Bronchial epithelial cell (primary cell): Measurements from ENCODE around the gene RNGTT. TPM values are rescaled to one million over a fixed set of nuclear protein-coding genes. Genes with fewer than 3 reads are reported as not detected.
A peak's percentile ranks its signal among the peaks of the same experiment; 100 is the strongest.

ENCODE experiments used
- DNase-seq: peaks from one replicate; pipeline ENCODE4 v3.0.0-alpha.2; 2010; ENCODE audit warnings: low read depth
- FAIRE-seq: peaks from 2 replicates; lab custom pipeline; 2011; peaks lifted over from hg19 to GRCh38; lab: Jason Lieb, UNC
- H3K27me3 ChIP-seq: 2 replicates; pipeline ENCODE4 v1.5.1; 2011; ENCODE audit warnings: low read length; ENCODE audit not compliant: control insufficient read depth, insufficient read depth
- H3K36me3 ChIP-seq: 2 replicates; pipeline ENCODE4 v1.5.1; 2011; ENCODE audit warnings: low read length; ENCODE audit not compliant: control insufficient read depth, insufficient read depth
- H3K4me3 ChIP-seq: 2 replicates; pipeline ENCODE4 v1.5.1; 2011; ENCODE audit warnings: mild to moderate bottlenecking, low read depth, low read length, control low read depth
- total RNA-seq: library from RNA; depleted of rRNA; stranded (reverse); fragments of >200 nt; gene quantifications from 2 replicates; pipeline ENCODE4 v1.2.1, GENCODE V29; 2014
- TF ChIP-seq, protein P1 (sequence below): IDR thresholded peaks from 2 replicates; pipeline ENCODE4 v1.5.1; 2011; ENCODE audit warnings: mild to moderate bottlenecking, moderate library complexity, low read length, control low read depth, inconsistent platforms; ENCODE audit not compliant: insufficient read depth, severe bottlenecking

Gene RNGTT
- total RNA-seq, 1 donor from 2014 or later = 20.8 TPM

DNA sequence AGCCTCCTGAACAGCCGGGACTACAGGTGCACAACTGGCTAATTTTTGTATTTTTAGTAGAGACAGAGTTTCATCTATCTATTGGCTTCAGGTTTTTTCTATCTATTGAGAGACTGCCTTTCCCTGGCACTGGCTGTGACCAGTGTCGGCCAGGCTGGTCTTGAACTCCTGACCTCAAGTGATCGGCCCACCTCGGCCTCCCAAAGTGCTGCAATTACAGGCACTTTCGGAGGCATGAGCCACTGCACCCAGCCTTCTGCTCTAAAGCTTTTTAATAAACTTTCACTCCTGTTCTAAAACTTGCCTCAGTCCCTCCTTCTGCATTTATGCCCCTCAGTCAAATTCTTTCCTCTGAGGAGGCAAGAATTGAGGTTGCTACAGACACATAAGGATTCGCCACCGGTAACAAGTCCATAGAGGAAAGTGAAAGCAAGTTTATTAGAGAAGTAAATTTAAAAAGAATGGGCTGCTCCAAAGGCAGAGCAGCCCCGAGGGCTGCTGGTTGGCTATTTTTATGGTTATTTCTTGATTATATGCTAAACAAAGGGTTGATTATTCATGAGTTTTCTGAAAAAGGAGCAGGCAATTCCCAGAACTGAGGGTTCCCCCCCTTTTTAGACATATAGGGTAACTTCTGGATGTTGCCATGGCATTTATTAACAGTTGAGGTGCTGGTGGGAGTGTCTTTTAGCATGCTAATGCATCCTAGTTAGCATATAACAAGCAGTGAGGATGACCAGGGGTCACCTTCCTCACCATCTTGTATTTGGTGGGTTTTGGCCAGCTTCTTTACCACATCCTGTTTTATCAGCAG is 44.8 kb upstream of the RNGTT start:
- H3K4me3 ChIP-seq = no peak overlapping the region

DNA sequence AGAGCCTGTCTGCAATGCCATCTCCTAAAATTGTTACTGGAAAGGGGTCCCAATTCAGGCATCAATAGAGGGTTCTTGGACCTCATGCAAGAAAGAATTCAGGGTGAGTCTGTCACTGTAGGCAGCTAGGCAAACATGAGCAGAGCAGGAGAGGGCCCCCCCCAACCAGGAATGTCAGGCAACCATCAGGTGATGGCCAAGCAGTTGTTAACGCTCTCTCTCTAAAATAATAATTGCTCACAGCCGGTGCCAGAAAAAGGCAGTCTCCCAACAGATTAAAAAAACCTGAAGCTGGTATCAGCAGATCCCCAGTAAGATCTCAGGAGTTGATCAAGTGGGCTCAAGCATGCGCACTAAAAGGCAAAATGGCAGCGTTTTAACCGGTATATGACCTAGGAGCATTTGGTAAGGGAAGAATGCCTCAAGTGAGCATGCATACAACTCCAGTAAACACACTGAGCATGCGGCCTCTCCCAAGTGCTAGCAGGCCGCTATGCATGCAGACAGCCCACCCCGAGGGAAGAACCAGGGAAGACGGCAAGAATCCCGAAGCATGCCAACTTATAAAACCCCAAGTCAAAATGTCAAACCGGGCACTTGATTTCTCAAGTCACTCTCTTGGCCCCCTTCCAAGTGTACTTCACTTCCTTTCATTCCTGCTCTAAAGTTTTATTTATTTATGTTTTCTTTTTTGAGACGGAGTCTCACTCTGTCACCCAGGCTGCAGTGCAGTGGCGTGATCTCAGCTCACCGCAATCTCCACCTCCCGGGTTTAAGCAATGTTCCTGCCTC is 44.0 kb upstream of the RNGTT start:
- DNase-seq (no peak), FAIRE-seq (no peak)
- no peak overlapping the region for H3K4me3 ChIP-seq

More for the DNA sequence above, 44.8 kb upstream of the RNGTT start:
- no peaks in the 10 kb centered on the region for H3K27me3 ChIP-seq
- TF ChIP-seq, protein P1, sequence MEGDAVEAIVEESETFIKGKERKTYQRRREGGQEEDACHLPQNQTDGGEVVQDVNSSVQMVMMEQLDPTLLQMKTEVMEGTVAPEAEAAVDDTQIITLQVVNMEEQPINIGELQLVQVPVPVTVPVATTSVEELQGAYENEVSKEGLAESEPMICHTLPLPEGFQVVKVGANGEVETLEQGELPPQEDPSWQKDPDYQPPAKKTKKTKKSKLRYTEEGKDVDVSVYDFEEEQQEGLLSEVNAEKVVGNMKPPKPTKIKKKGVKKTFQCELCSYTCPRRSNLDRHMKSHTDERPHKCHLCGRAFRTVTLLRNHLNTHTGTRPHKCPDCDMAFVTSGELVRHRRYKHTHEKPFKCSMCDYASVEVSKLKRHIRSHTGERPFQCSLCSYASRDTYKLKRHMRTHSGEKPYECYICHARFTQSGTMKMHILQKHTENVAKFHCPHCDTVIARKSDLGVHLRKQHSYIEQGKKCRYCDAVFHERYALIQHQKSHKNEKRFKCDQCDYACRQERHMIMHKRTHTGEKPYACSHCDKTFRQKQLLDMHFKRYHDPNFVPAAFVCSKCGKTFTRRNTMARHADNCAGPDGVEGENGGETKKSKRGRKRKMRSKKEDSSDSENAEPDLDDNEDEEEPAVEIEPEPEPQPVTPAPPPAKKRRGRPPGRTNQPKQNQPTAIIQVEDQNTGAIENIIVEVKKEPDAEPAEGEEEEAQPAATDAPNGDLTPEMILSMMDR = no peak
- no peaks in the 10 kb centered on the region for H3K36me3 ChIP-seq
- DNase-seq (no peak), FAIRE-seq (no peak)

DNA sequence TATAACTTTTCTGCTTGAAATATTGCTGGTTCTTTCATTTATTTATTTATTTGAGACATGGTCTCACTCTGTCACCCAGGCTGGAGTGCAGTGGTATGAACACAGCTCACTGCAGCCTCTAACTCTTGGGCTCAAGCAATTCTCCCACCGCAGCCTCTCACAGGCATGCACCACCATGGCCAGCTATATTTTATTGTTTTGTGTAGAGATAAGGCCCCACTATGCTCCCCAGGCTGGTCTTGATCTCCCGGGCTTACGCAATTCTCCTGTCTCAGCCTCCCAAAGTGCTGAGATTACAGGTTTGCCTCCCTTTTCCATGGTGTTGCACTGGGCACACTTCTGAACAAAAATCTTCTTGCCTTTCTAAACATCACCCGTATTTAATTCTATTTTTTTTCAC is 39.1 kb upstream of the RNGTT start:
- Histone ChIP-seq H3K36me3 (no peaks in the 10 kb centered on the region), H3K4me3 (no peak overlapping the region), H3K27me3 (no peaks in the 10 kb centered on the region)
- no peak for DNase-seq
- TF ChIP-seq, protein P1 = no peak
- no peak for FAIRE-seq

More for the DNA sequence above, 44.0 kb upstream of the RNGTT start:
- Histone ChIP-seq H3K36me3 (no peaks in the 10 kb centered on the region), H3K27me3 (no peaks in the 10 kb centered on the region)
- TF ChIP-seq, protein P1 = no peak

DNA sequence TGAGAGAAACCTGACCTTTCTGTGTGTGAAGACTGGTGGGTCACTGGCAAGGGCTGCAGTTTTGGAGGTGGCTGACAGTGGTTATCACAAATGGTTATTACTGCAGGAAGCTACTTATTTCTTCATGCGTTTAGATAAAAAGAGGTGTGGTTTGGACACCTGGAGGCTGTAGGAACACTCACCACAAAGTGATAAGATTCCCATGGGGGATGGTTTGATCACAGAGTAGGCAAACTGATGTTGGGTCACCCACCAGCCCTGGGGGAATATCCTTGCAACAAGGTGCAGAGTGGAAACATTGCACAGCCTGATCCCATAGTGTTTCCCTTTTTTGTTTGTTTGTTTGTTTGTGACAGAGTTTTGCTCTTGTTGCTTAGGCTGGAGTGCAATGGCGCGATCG is 33.9 kb upstream of the RNGTT start:
- peak; percentile 84 for FAIRE-seq
- no peaks in the 10 kb centered on the region for H3K27me3 ChIP-seq

DNA sequence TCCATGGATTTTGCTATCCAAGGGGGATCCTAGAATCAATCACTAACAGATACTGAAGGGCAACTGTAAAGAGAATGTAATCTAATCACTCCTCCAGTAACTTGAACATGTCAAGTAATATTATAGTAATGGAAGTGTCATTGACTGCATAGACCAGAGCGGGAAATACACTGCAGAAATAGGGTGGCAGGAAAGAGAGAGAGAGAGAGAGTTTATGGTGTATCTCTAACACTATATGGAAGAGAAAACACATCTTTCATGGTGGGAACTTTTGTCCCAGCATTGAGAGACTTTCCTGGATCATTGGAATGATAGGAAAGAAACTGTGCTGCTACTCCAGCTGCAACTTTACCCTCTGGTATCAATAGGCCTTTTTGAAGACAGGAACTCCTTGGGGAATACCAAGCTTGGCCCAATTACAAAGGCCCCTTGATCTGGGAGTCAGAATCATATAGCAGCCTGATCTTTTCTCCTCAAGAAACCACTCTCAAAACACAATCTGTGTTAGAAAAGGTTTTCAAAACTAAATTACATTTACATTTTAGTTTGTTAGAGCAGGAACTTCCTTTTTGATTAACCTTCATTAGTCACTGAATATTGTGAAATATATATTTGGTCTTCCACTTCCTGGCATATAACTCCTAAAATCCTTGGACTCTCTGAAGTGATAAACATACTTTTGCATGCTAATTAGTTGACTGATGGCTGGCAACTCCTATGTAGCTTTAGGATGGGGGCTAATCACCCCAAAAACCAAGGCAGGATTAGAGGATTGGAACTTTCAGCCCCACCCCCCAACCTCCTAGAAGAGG is 29.5 kb upstream of the RNGTT start:
- no peak overlapping the region for H3K4me3 ChIP-seq
- FAIRE-seq (no peak), DNase-seq (peak; percentile 56)
- TF ChIP-seq, protein P1 = no peak
- no peaks in the 10 kb centered on the region for H3K27me3 ChIP-seq
- no peaks in the 10 kb centered on the region for H3K36me3 ChIP-seq

More for the DNA sequence above, 33.9 kb upstream of the RNGTT start:
- H3K4me3 ChIP-seq = no peak overlapping the region
- H3K36me3 ChIP-seq = no peaks in the 10 kb centered on the region
- DNase-seq = no peak
- TF ChIP-seq, protein P1 = no peak
